Tibial nerve (tissue), 4 donors: ENCODE measurements around the gene ZBTB20.

Experiments
- CTCF ChIP-seq, 5 experiments: fragments of 200-600 bp in 3 of 5; fragments of 450-650 bp in 2 of 5; sonication (generic) in 3 of 5; IDR thresholded peaks; one replicate each; pipeline ENCODE4 v1.5.1; 2016 to 2019; ENCODE audit warnings: antibody characterized with exemption in 5 of 5, mild to moderate bottlenecking in 3 of 5, moderate library complexity in 2 of 5
- EP300 ChIP-seq, 2 donors: sonication (generic); formaldehyde crosslinking; IDR thresholded peaks; one replicate each; pipeline ENCODE4 v1.6.1; 2017; ENCODE audit warnings: antibody characterized with exemption in 2 of 2, mild to moderate bottlenecking in 1 of 2
- POLR2A ChIP-seq, 2 donors: fragments of 450-650 bp; IDR thresholded peaks; one replicate each; pipeline ENCODE4 v1.6.1; 2017; ENCODE audit warnings: antibody characterized with exemption in 2 of 2, mild to moderate bottlenecking in 2 of 2, moderate library complexity in 2 of 2

- TF ChIP-seq CTCF (IDR thresholded peaks at IDR 0.05) (no peak), POLR2A (IDR thresholded peaks at IDR 0.05) (no peak), EP300 (IDR thresholded peaks at IDR 0.05) (no peak)
These were observed 124.9 kb downstream of the ZBTB20 start for GRCh38 chr3:115022199-115022598.
